ENCODE results near the gene A2ML1.

- no peak for TF ChIP-seq CTCF (conservative IDR thresholded peaks at IDR 0.05; ENCODE audit: low read depth, low read length)
- no peak for TF ChIP-seq RFX5 (IDR thresholded peaks at IDR 0.05; ENCODE audit: low read depth, low read length)
- TF ChIP-seq MAFK (IDR thresholded peaks at IDR 0.05; ENCODE audit: low read depth, low read length) = no peak
- no peak for TF ChIP-seq POLR2A (IDR thresholded peaks at IDR 0.05; ENCODE audit: low read depth, low read length)
- no peak for TF ChIP-seq USF2 (IDR thresholded peaks at IDR 0.05; ENCODE audit: low read depth, low read length)
- no peak for TF ChIP-seq MXI1 (IDR thresholded peaks at IDR 0.05; ENCODE audit: borderline replicate concordance, low read depth, low read length)
- no peak for TF ChIP-seq ELK1 (IDR thresholded peaks at IDR 0.05; ENCODE audit: borderline replicate concordance, low read depth, low read length)
- no peak for TF ChIP-seq NFE2L2 (IDR thresholded peaks at IDR 0.05; ENCODE audit: low read depth, low read length)
- no peak for TF ChIP-seq CEBPB (IDR thresholded peaks at IDR 0.05; ENCODE audit: low read depth, low read length)
- TF ChIP-seq RAD21 (IDR thresholded peaks at IDR 0.05; ENCODE audit: low read length) = no peak
Measured at GRCh38 chr12:8818526-8818925, 3.9 kb upstream of the A2ML1 start.
